Right kidney (tissue), 1 donor: Measurements from ENCODE around the gene CFAP298.

Experiments
- DNase-seq: peaks from one replicate; pipeline ENCODE4 v3.0.0-alpha.2; 2016

Gene CFAP298

GRCh38 chr21:32603131-32603530, 9.0 kb downstream of the CFAP298 start:
- DNase-seq, result no peak

- no peak for DNase-seq
Observed at GRCh38 chr21:32602099-32602498, 10.1 kb downstream of the CFAP298 start.

- peak; percentile 25 for DNase-seq
Observed at GRCh38 chr21:32599526-32599925, 12.7 kb downstream of the CFAP298 start.

GRCh38 chr21:32599091-32599490, 13.1 kb downstream of the CFAP298 start:
- no peak for DNase-seq

- DNase-seq, result no peak
Observed at GRCh38 chr21:32597205-32597604, 15.0 kb downstream of the CFAP298 start.

- DNase-seq, result no peak
Observed at GRCh38 chr21:32595431-32595830, 16.7 kb downstream of the CFAP298 start.

- DNase-seq, result no peak
Observed at GRCh38 chr21:32593690-32594089, 18.5 kb downstream of the CFAP298 start.

GRCh38 chr21:32592929-32593502, 19.2 kb downstream of the CFAP298 start:
- DNase-seq, result no peak

- DNase-seq, result no peak
Observed at GRCh38 chr21:32590130-32590529, 22.0 kb downstream of the CFAP298 start.

- DNase-seq, result no peak
Observed at GRCh38 chr21:32587651-32588050, 24.5 kb downstream of the CFAP298 start.

- no peak for DNase-seq
Observed at GRCh38 chr21:32587120-32587519, 25.1 kb downstream of the CFAP298 start.

- no peak for DNase-seq
Observed at GRCh38 chr21:32585970-32586369, 26.2 kb downstream of the CFAP298 start.

GRCh38 chr21:32585042-32585710, 27.0 kb downstream of the CFAP298 start, which contains the start of gene TCP10L:
TSS of gene TCP10L (minus strand) at chr21:32585523. CDS start at chr21:32584304, 1,219 bp downstream.
- no peak for DNase-seq

- DNase-seq, result no peak
Observed at GRCh38 chr21:32584472-32584871, 27.7 kb downstream of the CFAP298 start.

GRCh38 chr21:32581732-32582131, 30.4 kb downstream of the CFAP298 start:
- DNase-seq, result no peak

- no peak for DNase-seq
Observed at GRCh38 chr21:32580949-32581348, 31.2 kb downstream of the CFAP298 start.

GRCh38 chr21:32578107-32578691, 34.0 kb downstream of the CFAP298 start:
- no peak for DNase-seq

GRCh38 chr21:32576011-32576410, 36.2 kb downstream of the CFAP298 start:
- DNase-seq, result no peak

GRCh38 chr21:32574946-32575925, 36.9 kb downstream of the CFAP298 start:
- no peak for DNase-seq

GRCh38 chr21:32572574-32573420, 39.4 kb downstream of the CFAP298 start:
- DNase-seq, result peak; percentile 21

GRCh38 chr21:32570456-32570855, 41.7 kb downstream of the CFAP298 start:
- DNase-seq, result no peak
